T-helper 1 cell treated with Interleukin-12 subunit alpha and Interleukin-12 subunit beta and Interleukin-4 antibody, amounts not matched to agents 30 ng/mL and 1 ng/mL, for 36 hours (primary cell): ENCODE data around the gene AARSD1. TPM values are rescaled to one million over a fixed set of nuclear protein-coding genes. Genes with fewer than 3 reads are reported as not detected.
"Not testable (repeated sequence)": the region's sequence is repeated elsewhere in the genome, so short reads cannot be mapped to it uniquely, and the experiment has no call there.

Experiments
- intact Hi-C: fragments of 100-400 bp; cut with micrococcal nuclease; formaldehyde crosslinking; loops from one replicate; pipeline ENCODE4 v1.15.1; 2024
- total RNA-seq: library from RNA; stranded (reverse); gene quantifications from 2 replicates; pipeline ENCODE4 v1.2.3, GENCODE V29; 2022

The AARSD1 gene
- total RNA-seq, 1 donor from 2014 or later = 51.5 TPM

GRCh38 chr17:42980766-42981397 is 16.6 kb upstream of the AARSD1 start:
- intact Hi-C loops = loop anchor here (1.0 to 5.0 kb wide), 6 partner anchors 17 to 190 kb away; partner anchors contain the start of genes AARSD1, BECN1, BRCA1 and IFI35

- intact Hi-C loops = loop anchor here (1.0 to 5.0 kb wide), 5 partner anchors 16 to 190 kb away; partner anchors contain the start of genes AARSD1, BECN1, BRCA1 and IFI35
Observed at GRCh38 chr17:42980274-42980765, 16.1 kb upstream of the AARSD1 start, which contains the start of gene RUNDC1. RUNDC1 (plus strand) TSS chr17:42980565; CDS start chr17:42980577, 12 bp downstream.

- intact Hi-C loops = loop anchor here (1.0 to 5.0 kb wide), 5 partner anchors 15 to 191 kb away; partner anchors contain the start of genes AARSD1, BECN1, BRCA1 and IFI35
Observed at GRCh38 chr17:42979511-42980273, 15.4 kb upstream of the AARSD1 start, which contains the start of gene PTGES3L. PTGES3L (minus strand) TSS chr17:42980080; CDS start chr17:42980053, 27 bp downstream.

- intact Hi-C loops = not testable (repeated sequence)
Observed at GRCh38 chr17:42975701-42976100, 11.4 kb upstream of the AARSD1 start.

GRCh38 chr17:42975265-42975664 is 11.0 kb upstream of the AARSD1 start:
- intact Hi-C loops = no loop called here

- intact Hi-C loops = not testable (repeated sequence)
Observed at GRCh38 chr17:42973323-42973722, 9.1 kb upstream of the AARSD1 start.

GRCh38 chr17:42971589-42971988 is 7.3 kb upstream of the AARSD1 start:
- intact Hi-C loops = no loop called here

GRCh38 chr17:42969001-42969581 is 4.8 kb upstream of the AARSD1 start:
- intact Hi-C loops = no loop called here

GRCh38 chr17:42967925-42968324 is 3.7 kb upstream of the AARSD1 start:
- intact Hi-C loops = no loop called here

- intact Hi-C loops = no loop called here
Observed at GRCh38 chr17:42953669-42954068, 10.6 kb downstream of the AARSD1 start.

- intact Hi-C loops = no loop called here
Observed at GRCh38 chr17:42950044-42950783, 14.0 kb downstream of the AARSD1 start.

GRCh38 chr17:42946812-42947211 is 17.4 kb downstream of the AARSD1 start:
- intact Hi-C loops = no loop called here

GRCh38 chr17:42944211-42944610 is 20.0 kb downstream of the AARSD1 start:
- intact Hi-C loops = no loop called here

GRCh38 chr17:42937712-42938596 is 26.3 kb downstream of the AARSD1 start:
- intact Hi-C loops = no loop called here

GRCh38 chr17:42929497-42929844 is 34.8 kb downstream of the AARSD1 start:
- intact Hi-C loops = loop anchor here (1.0 to 5.0 kb wide), 2 partner anchors 97 to 208 kb away; partner anchors contain the start of gene PSME3

- intact Hi-C loops = loop anchor here (1.0 to 5.0 kb wide), 2 partner anchors 97 to 208 kb away; partner anchors contain the start of gene PSME3
Observed at GRCh38 chr17:42928714-42929496, 35.3 kb downstream of the AARSD1 start.

GRCh38 chr17:42924891-42925290 is 39.4 kb downstream of the AARSD1 start:
- intact Hi-C loops = loop anchor here (5.0 kb wide), 1 partner anchor 93 kb away; the partner anchor contains the start of gene PSME3

- intact Hi-C loops = not testable (repeated sequence)
Observed at GRCh38 chr17:42923472-42923871, 40.8 kb downstream of the AARSD1 start.

GRCh38 chr17:42922294-42922693 is 42.0 kb downstream of the AARSD1 start:
- intact Hi-C loops = no loop called here
